NT2/D1 (cell line): Measurements from ENCODE around the gene ILF2.

Experiments used
- SUZ12 ChIP-seq: IDR thresholded peaks from 2 replicates; pipeline ENCODE4 v1.6.1; 2011; ENCODE audit not compliant: insufficient read length, insufficient read depth; ENCODE audit errors: extremely low read depth
- YY1 ChIP-seq: IDR thresholded peaks from 2 replicates; pipeline ENCODE4 v1.6.1; 2011; ENCODE audit not compliant: insufficient read length, insufficient read depth
- ZNF274 ChIP-seq: IDR thresholded peaks from 2 replicates; pipeline ENCODE4 v1.6.1; 2011; ENCODE audit warnings: mild to moderate bottlenecking, low read depth, low read length

- TF ChIP-seq SUZ12 = no peak
- TF ChIP-seq ZNF274 = no peak
- TF ChIP-seq YY1 = no peak
Observed at GRCh38 chr1:153614189-153614900, 56.4 kb downstream of the ILF2 start.
